Astrocyte (in vitro differentiated cells and primary cell): ENCODE measurements around the gene SPP2. TPM values are rescaled to one million over a fixed set of nuclear protein-coding genes. Genes with fewer than 3 reads are reported as not detected.

Experiments
- DNase-seq: peaks from one replicate; pipeline ENCODE4 v3.0.0-alpha.2; 2010; ENCODE audit warnings: low read depth
- FAIRE-seq: peaks from 2 replicates; lab custom pipeline; 2011; peaks lifted over from hg19 to GRCh38; lab: Jason Lieb, UNC
- H2AFZ ChIP-seq: 2 replicates; pipeline ENCODE4 v1.6.0; 2012; ENCODE audit warnings: low read depth, low read length, inconsistent platforms
- H3K27ac ChIP-seq: 2 replicates; pipeline ENCODE4 v1.5.1; 2011; ENCODE audit warnings: low read depth, low read length, inconsistent platforms
- H3K27me3 ChIP-seq: 2 replicates; pipeline ENCODE4 v1.6.0; 2011; ENCODE audit warnings: low read length, inconsistent platforms; ENCODE audit not compliant: insufficient read depth
- H3K36me3 ChIP-seq: 2 replicates; pipeline ENCODE4 v1.5.1; 2011; ENCODE audit warnings: low read length, inconsistent platforms; ENCODE audit not compliant: insufficient read depth
- H3K4me1 ChIP-seq: 2 replicates; pipeline ENCODE4 v1.5.1; 2011; ENCODE audit warnings: low read length, inconsistent platforms; ENCODE audit not compliant: insufficient read depth
- H3K4me2 ChIP-seq: 2 replicates; pipeline ENCODE4 v1.6.0; 2012; ENCODE audit warnings: low read length, inconsistent platforms
- H3K4me3 ChIP-seq: 2 replicates; pipeline ENCODE4 v1.5.1; 2011; ENCODE audit warnings: low read depth, mild to moderate bottlenecking, low read length, inconsistent platforms; ENCODE audit not compliant: insufficient read depth
- H3K79me2 ChIP-seq: 2 replicates; pipeline ENCODE4 v1.6.0; 2012; ENCODE audit warnings: mild to moderate bottlenecking, low read length, inconsistent platforms; ENCODE audit not compliant: insufficient read depth
- H3K9ac ChIP-seq: 2 replicates; pipeline ENCODE4 v1.6.0; 2012; ENCODE audit warnings: mild to moderate bottlenecking, low read length, inconsistent platforms
- H3K9me3 ChIP-seq: 2 replicates; pipeline ENCODE4 v1.5.1; 2012; ENCODE audit warnings: low read depth, mild to moderate bottlenecking, low read length, inconsistent platforms; ENCODE audit not compliant: insufficient read depth
- H4K20me1 ChIP-seq: 2 replicates; pipeline ENCODE4 v1.6.0; 2012; ENCODE audit warnings: low read length, inconsistent platforms; ENCODE audit not compliant: insufficient read depth
- H3K27ac Mint-ChIP-seq: one replicate; pipeline ENCODE4 v1.8.0; 2021; ENCODE audit warnings: mild to moderate bottlenecking, mixed read lengths; ENCODE audit not compliant: unreplicated experiment
- H3K27me3 Mint-ChIP-seq: one replicate; pipeline ENCODE4 v1.8.0; 2021; ENCODE audit warnings: low read depth, mixed read lengths; ENCODE audit not compliant: unreplicated experiment
- H3K36me3 Mint-ChIP-seq: one replicate; pipeline ENCODE4 v1.8.0; 2021; ENCODE audit warnings: low read depth, mixed read lengths; ENCODE audit not compliant: unreplicated experiment
- H3K4me1 Mint-ChIP-seq: one replicate; pipeline ENCODE4 v1.8.0; 2021; ENCODE audit warnings: low read depth, mixed read lengths; ENCODE audit not compliant: unreplicated experiment
- H3K4me3 Mint-ChIP-seq: one replicate; pipeline ENCODE4 v1.8.0; 2021; ENCODE audit warnings: mild to moderate bottlenecking, moderate library complexity, mixed read lengths; ENCODE audit not compliant: unreplicated experiment
- H3K9me3 Mint-ChIP-seq: one replicate; pipeline ENCODE4 v1.8.0; 2021; ENCODE audit warnings: mild to moderate bottlenecking, mixed read lengths; ENCODE audit not compliant: unreplicated experiment
- CTCF ChIP-seq: IDR thresholded peaks from 2 replicates; pipeline ENCODE4 v1.5.1; 2011; ENCODE audit warnings: low read depth, mild to moderate bottlenecking, inconsistent platforms, low read length, moderate library complexity; ENCODE audit not compliant: insufficient read depth
- EZH2 ChIP-seq: IDR thresholded peaks from 2 replicates; pipeline ENCODE4 v1.6.1; 2012; ENCODE audit warnings: mild to moderate bottlenecking, low read length, inconsistent platforms; ENCODE audit not compliant: insufficient read depth
- total RNA-seq: library from RNA; stranded (reverse); gene quantifications from 2 replicates; pipeline ENCODE4 v1.2.1, GENCODE V29; 2021

Gene SPP2
- total RNA-seq, 1 donor from 2014 or later = not detected

GRCh38 chr2:234091432-234091879 lies 41.0 kb downstream of the SPP2 start:
- Mint-ChIP-seq H3K4me3 (no peak overlapping the region), H3K27me3 (peaks cover 7% of the 10 kb centered on the region), H3K4me1 (peaks cover 4% of the 10 kb centered on the region), H3K36me3 (no peaks in the 10 kb centered on the region), H3K9me3 (peaks cover 5% of the 10 kb centered on the region), H3K27ac (no peak overlapping the region)
- H3K36me3 ChIP-seq = no peaks in the 10 kb centered on the region
- peak overlapping the region; percentile 6 for H3K4me3 ChIP-seq
- H3K79me2 ChIP-seq = no peaks in the 10 kb centered on the region
- no peaks in the 10 kb centered on the region for H4K20me1 ChIP-seq
- H2AFZ ChIP-seq = peak overlapping the region; percentile 74
- H3K27ac ChIP-seq = no peak overlapping the region
- peak overlapping the region; percentile 53 for H3K9ac ChIP-seq
- H3K27me3 ChIP-seq = no peaks in the 10 kb centered on the region
- TF ChIP-seq CTCF (no peak), EZH2 (no peak)
- DNase-seq (peak; percentile 37), FAIRE-seq (no peak)
- no peaks in the 10 kb centered on the region for H3K9me3 ChIP-seq
- H3K4me2 ChIP-seq = peak overlapping the region; percentile 81
- H3K4me1 ChIP-seq = peaks cover 16% of the 10 kb centered on the region

DNA sequence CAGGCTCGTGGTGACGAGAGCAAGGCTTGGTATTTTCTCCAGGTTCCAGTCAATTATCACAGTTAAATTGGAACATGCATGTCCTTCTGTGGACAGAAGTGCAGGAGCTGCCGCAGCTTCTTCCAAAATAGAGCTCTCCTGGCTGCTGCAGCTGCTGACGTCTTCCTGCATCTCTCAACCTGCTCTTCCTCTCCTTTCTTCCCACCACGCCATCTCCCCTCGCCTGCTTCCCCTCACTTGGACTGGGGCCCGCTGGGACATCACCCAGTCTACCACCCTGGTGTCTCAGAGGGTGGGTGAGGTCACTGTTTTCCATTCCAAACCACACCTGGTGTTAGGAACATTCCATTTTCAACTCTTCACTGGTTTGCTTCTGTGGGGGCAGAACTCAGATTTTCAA lies 41.4 kb downstream of the SPP2 start:
- peaks cover 16% of the 10 kb centered on the region for H3K4me1 ChIP-seq
- FAIRE-seq = no peak
- peak overlapping the region; percentile 53 for H3K9ac ChIP-seq
- no peaks in the 10 kb centered on the region for H3K79me2 ChIP-seq
- H3K27me3 ChIP-seq = no peaks in the 10 kb centered on the region
- peak; percentile 22 for DNase-seq
- Mint-ChIP-seq H3K4me1 (peaks cover 4% of the 10 kb centered on the region), H3K9me3 (peaks cover 5% of the 10 kb centered on the region), H3K4me3 (no peak overlapping the region), H3K36me3 (no peaks in the 10 kb centered on the region), H3K27me3 (peaks cover 7% of the 10 kb centered on the region), H3K27ac (no peak overlapping the region)
- peak overlapping the region; percentile 74 for H2AFZ ChIP-seq
- no peaks in the 10 kb centered on the region for H3K9me3 ChIP-seq
- no peaks in the 10 kb centered on the region for H3K36me3 ChIP-seq
- peak overlapping the region; percentile 81 for H3K4me2 ChIP-seq
- H3K4me3 ChIP-seq = peak overlapping the region; percentile 6
- TF ChIP-seq EZH2 (no peak), CTCF (no peak)
- no peak overlapping the region for H3K27ac ChIP-seq
- no peaks in the 10 kb centered on the region for H4K20me1 ChIP-seq

DNA sequence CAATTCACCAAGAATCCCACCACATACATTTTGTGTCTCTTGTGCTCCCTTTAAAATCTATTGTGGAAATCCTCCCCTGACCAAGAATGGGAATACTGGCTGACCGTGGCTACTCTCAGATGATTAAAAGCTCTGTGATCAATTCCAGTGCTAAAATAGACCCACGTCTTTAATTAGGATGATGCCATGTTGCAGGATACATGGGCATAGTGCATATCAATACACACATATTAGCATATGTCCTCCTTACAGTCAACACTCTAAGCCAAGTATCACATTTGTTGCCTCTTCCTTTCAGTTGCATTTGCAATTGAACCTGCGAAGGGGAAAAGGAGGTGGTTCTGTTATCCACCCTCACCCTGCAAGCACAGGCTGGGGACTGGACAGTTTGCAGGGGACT lies 41.8 kb downstream of the SPP2 start:
- FAIRE-seq = no peak
- H3K4me1 Mint-ChIP-seq = peaks cover 4% of the 10 kb centered on the region
- no peak overlapping the region for H3K4me3 ChIP-seq
- no peak overlapping the region for H3K27ac ChIP-seq
- H2AFZ ChIP-seq = no peak overlapping the region
- H3K79me2 ChIP-seq = no peaks in the 10 kb centered on the region
- peaks cover 5% of the 10 kb centered on the region for H3K9me3 Mint-ChIP-seq
- DNase-seq = no peak
- peaks cover 7% of the 10 kb centered on the region for H3K27me3 Mint-ChIP-seq
- H3K4me2 ChIP-seq = peak overlapping the region; percentile 81
- H3K9ac ChIP-seq = no peak overlapping the region
- H3K27me3 ChIP-seq = no peaks in the 10 kb centered on the region
- H3K4me1 ChIP-seq = peaks cover 16% of the 10 kb centered on the region
- H3K27ac Mint-ChIP-seq = no peak overlapping the region
- TF ChIP-seq CTCF (no peak), EZH2 (no peak)
- H3K36me3 ChIP-seq = no peaks in the 10 kb centered on the region
- no peaks in the 10 kb centered on the region for H3K36me3 Mint-ChIP-seq
- no peak overlapping the region for H3K4me3 Mint-ChIP-seq
- H4K20me1 ChIP-seq = no peaks in the 10 kb centered on the region
- H3K9me3 ChIP-seq = no peaks in the 10 kb centered on the region
